ENCODE measurements around the gene TNFSF13.

Gene TNFSF13

GRCh38 chr17:7558544-7559319, at the start of gene TNFSF13:
TSS of gene TNFSF13 (plus strand) at chr17:7558750. CDS start at chr17:7559040, 290 bp downstream.
- H3K4me3 ChIP-seq (ENCODE audit: low read depth, low read length): no peak within 1 kb of the TSS

GRCh38 chr17:7508846-7509245, 49.7 kb upstream of the TNFSF13 start:
- H3K4me3 ChIP-seq (ENCODE audit: low read depth, low read length): no peak overlapping the region

GRCh38 chr17:7509937-7510336, 48.6 kb upstream of the TNFSF13 start:
- H3K4me3 ChIP-seq (ENCODE audit: low read depth, low read length): no peak overlapping the region

- no peak overlapping the region for H3K4me3 ChIP-seq (ENCODE audit: low read depth, low read length)
Measured at GRCh38 chr17:7511108-7511507, 47.4 kb upstream of the TNFSF13 start.

GRCh38 chr17:7512105-7512504, 46.4 kb upstream of the TNFSF13 start:
- no peak overlapping the region for H3K4me3 ChIP-seq (ENCODE audit: low read depth, low read length)

- no peak overlapping the region for H3K4me3 ChIP-seq (ENCODE audit: low read depth, low read length)
Measured at GRCh38 chr17:7512824-7513540, 45.6 kb upstream of the TNFSF13 start.

GRCh38 chr17:7513850-7514419, 44.6 kb upstream of the TNFSF13 start:
- no peak overlapping the region for H3K4me3 ChIP-seq (ENCODE audit: low read depth, low read length)

- H3K4me3 ChIP-seq (ENCODE audit: low read depth, low read length): no peak overlapping the region
Measured at GRCh38 chr17:7515911-7516610, 42.5 kb upstream of the TNFSF13 start.

- no peak overlapping the region for H3K4me3 ChIP-seq (ENCODE audit: low read depth, low read length)
Measured at GRCh38 chr17:7523033-7523432, 35.5 kb upstream of the TNFSF13 start.

- H3K4me3 ChIP-seq (ENCODE audit: low read depth, low read length): no peak overlapping the region
Measured at GRCh38 chr17:7528842-7529241, 29.7 kb upstream of the TNFSF13 start.

- no peak overlapping the region for H3K4me3 ChIP-seq (ENCODE audit: low read depth, low read length)
Measured at GRCh38 chr17:7530023-7530900, 28.3 kb upstream of the TNFSF13 start.

GRCh38 chr17:7538050-7538449, 20.5 kb upstream of the TNFSF13 start:
- no peak overlapping the region for H3K4me3 ChIP-seq (ENCODE audit: low read depth, low read length)

- H3K4me3 ChIP-seq (ENCODE audit: low read depth, low read length): no peak overlapping the region
Measured at GRCh38 chr17:7538891-7539545, 19.5 kb upstream of the TNFSF13 start.

- H3K4me3 ChIP-seq (ENCODE audit: low read depth, low read length): no peak overlapping the region
Measured at GRCh38 chr17:7541074-7541621, 17.4 kb upstream of the TNFSF13 start.

- H3K4me3 ChIP-seq (ENCODE audit: low read depth, low read length): no peak overlapping the region
Measured at GRCh38 chr17:7544911-7545310, 13.6 kb upstream of the TNFSF13 start.

- H3K4me3 ChIP-seq (ENCODE audit: low read depth, low read length): peak within 1 kb of the TSS; percentile 67
Measured at GRCh38 chr17:7548585-7549400, 9.8 kb upstream of the TNFSF13 start, which contains the start of gene TNFSF12. TSS of gene TNFSF12 (plus strand) at chr17:7549058. CDS start at chr17:7549154, 96 bp downstream.

GRCh38 chr17:7549401-7550055, 9.0 kb upstream of the TNFSF13 start:
- H3K4me3 ChIP-seq (ENCODE audit: low read depth, low read length): no peak overlapping the region

GRCh38 chr17:7550344-7550743, 8.2 kb upstream of the TNFSF13 start:
- no peak overlapping the region for H3K4me3 ChIP-seq (ENCODE audit: low read depth, low read length)
